SH-SY5Y (cell line): Measurements from ENCODE around the gene LYRM2.

Experiments
- GATA2 ChIP-seq: IDR thresholded peaks from 2 replicates; pipeline ENCODE4 v1.6.1; 2011; ENCODE audit warnings: mild to moderate bottlenecking, low read depth, low read length
- GATA3 ChIP-seq: IDR thresholded peaks from 2 replicates; pipeline ENCODE4 v1.6.1; 2011; ENCODE audit warnings: low read depth, mild to moderate bottlenecking, low read length, moderate library complexity

DNA sequence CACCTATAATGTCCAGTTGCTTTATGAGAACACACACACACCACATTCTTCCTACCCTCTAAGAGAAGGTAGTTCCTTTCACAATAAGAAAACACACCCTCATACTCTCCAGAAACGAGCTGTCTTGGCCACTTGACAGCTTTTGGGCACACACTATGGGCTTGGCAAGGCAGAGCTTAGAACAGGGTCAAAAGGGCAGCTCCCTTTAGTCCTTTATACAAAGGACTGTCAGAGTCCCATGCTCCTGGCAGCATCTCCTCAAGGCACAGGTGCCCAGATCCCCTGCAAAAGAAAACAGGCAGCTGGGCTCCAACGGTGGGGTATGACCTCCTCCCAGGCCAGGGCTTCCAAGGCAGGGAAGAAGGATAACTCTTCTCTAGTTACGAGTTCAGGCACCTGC is 4.9 kb upstream of the LYRM2 start:
- TF ChIP-seq GATA3, result no peak
- TF ChIP-seq GATA2, result no peak
